ENCODE results near the gene NUP210L. TPM values are rescaled to one million over a fixed set of nuclear protein-coding genes. Genes with fewer than 3 reads are reported as not detected.

Gene NUP210L
- total and polyA plus RNA-seq, 9 of the 15 experiments (the other 6 are each of a cell fraction or from before 2014, with no cell fraction given), result 0.01 to 0.04 TPM; not detected in 7

GRCh38 chr1:153977250-153978240 is 177.3 kb downstream of the NUP210L start, which contains the start of gene JTB (continued):
- TF ChIP-seq ZNF512 (tag; IDR thresholded peaks at IDR 0.05) (no peak), CUX1 (CRISPR knock-in tag; IDR thresholded peaks at IDR 0.05) (no peak), SUPT5H (IDR thresholded peaks at IDR 0.05) (peak; percentile 77), NR2C1 (IDR thresholded peaks at IDR 0.05) (peak; percentile 31; the same call in 1 of the 2 replicates), NR2C1 (tag; IDR thresholded peaks at IDR 0.05) (peak; percentile 61; the same call in 1 of the 2 replicates), RBM15 (IDR thresholded peaks at IDR 0.05; ENCODE audit: insufficient read depth, low read length) (no peak), ETV1 (tag; conservative IDR thresholded peaks at IDR 0.05; ENCODE audit: low read depth) (peak; percentile 30; the same call in 1 of the 2 replicates), TEAD1 (CRISPR knock-in tag; IDR thresholded peaks at IDR 0.05) (peak in 1 of 2 experiments; percentile 29; a peak in 1 of 4 replicates), CREM (IDR thresholded peaks at IDR 0.05; ENCODE audit: low read depth) (peak; percentile 89), SNRNP70 (optimal IDR thresholded peaks at IDR 0.05; ENCODE audit: low read depth, low read length) (no peak), SAFB (IDR thresholded peaks at IDR 0.05; ENCODE audit: borderline replicate concordance, low read depth, low read length) (no peak), ZBTB11 (CRISPR knock-in tag; IDR thresholded peaks at IDR 0.05) (peak in 1 of 3 experiments; percentile 57; a peak in 2 of 6 replicates), CXXC5 (CRISPR knock-in tag; IDR thresholded peaks at IDR 0.05) (peak; percentile 69), ZNF282 (CRISPR knock-in tag; IDR thresholded peaks at IDR 0.05) (no peak)

All from K562 (cell line).